Neural cell (in vitro differentiated cells): ENCODE results near the gene LGALS3BP.

Source experiments
- MXI1 ChIP-seq: fragments of 450-650 bp; conservative IDR thresholded peaks from 2 replicates; pipeline ENCODE4 v1.6.1; 2014; ENCODE audit warnings: antibody characterized with exemption, mild to moderate bottlenecking; ENCODE audit not compliant: poor library complexity, severe bottlenecking
- RAD21 ChIP-seq: fragments of 450-650 bp; conservative IDR thresholded peaks from 2 replicates; pipeline ENCODE4 v1.6.1; 2014; ENCODE audit warnings: antibody characterized with exemption, mild to moderate bottlenecking, moderate library complexity
- TF ChIP-seq, protein P1 (sequence below): fragments of 450-650 bp; IDR thresholded peaks from 2 replicates; pipeline ENCODE4 v1.5.1; 2014; ENCODE audit warnings: antibody characterized with exemption, mild to moderate bottlenecking, moderate library complexity; ENCODE audit not compliant: poor library complexity, severe bottlenecking

DNA sequence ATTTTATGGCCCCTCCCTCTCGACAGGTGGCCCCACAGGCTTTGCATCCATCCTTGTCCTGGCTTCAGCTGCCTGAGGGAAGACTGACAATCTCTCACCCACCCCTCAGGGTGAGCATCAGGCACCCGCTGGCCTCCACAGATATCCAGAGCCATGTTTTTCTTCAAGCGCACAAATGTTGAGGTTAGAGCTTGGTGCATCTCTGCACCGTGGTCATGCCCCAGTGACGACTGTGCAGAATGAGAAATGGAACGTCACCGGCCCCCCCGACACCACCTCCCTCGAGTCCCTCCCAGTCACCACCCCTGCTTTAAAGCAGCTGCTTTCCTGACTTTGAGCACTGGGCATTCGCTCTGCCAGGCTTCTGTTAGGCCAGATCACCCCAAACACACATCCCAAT, 34.8 kb downstream of the LGALS3BP start:
- TF ChIP-seq, protein P1, sequence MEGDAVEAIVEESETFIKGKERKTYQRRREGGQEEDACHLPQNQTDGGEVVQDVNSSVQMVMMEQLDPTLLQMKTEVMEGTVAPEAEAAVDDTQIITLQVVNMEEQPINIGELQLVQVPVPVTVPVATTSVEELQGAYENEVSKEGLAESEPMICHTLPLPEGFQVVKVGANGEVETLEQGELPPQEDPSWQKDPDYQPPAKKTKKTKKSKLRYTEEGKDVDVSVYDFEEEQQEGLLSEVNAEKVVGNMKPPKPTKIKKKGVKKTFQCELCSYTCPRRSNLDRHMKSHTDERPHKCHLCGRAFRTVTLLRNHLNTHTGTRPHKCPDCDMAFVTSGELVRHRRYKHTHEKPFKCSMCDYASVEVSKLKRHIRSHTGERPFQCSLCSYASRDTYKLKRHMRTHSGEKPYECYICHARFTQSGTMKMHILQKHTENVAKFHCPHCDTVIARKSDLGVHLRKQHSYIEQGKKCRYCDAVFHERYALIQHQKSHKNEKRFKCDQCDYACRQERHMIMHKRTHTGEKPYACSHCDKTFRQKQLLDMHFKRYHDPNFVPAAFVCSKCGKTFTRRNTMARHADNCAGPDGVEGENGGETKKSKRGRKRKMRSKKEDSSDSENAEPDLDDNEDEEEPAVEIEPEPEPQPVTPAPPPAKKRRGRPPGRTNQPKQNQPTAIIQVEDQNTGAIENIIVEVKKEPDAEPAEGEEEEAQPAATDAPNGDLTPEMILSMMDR, result no peak
- no peak for TF ChIP-seq MXI1
- TF ChIP-seq RAD21, result no peak
